HG03108 (cell line): Measurements from ENCODE around the gene PEPD.
"Not testable (repeated sequence)": the region's sequence is repeated elsewhere in the genome, so short reads cannot be mapped to it uniquely, and the experiment has no call there.

Source experiments
- ATAC-seq: cut with Tn5 transposase; IDR thresholded peaks from one replicate; pipeline ENCODE4 v1.9.1; 2021; ENCODE audit warnings: moderate library complexity; ENCODE audit not compliant: unreplicated experiment

PEPD gene

GRCh38 chr19:33499671-33500506 is 21.7 kb downstream of the PEPD start:
- ATAC-seq, result no peak

- no peak for ATAC-seq
Measured at GRCh38 chr19:33499248-33499647, 22.3 kb downstream of the PEPD start.

GRCh38 chr19:33498391-33499000 is 23.1 kb downstream of the PEPD start:
- no peak for ATAC-seq

GRCh38 chr19:33497778-33498175 is 23.8 kb downstream of the PEPD start:
- ATAC-seq, result no peak

- no peak for ATAC-seq
Measured at GRCh38 chr19:33497131-33497777, 24.3 kb downstream of the PEPD start.

- no peak for ATAC-seq
Measured at GRCh38 chr19:33496038-33496895, 25.3 kb downstream of the PEPD start.

GRCh38 chr19:33493401-33494275 is 28.0 kb downstream of the PEPD start:
- no peak for ATAC-seq

GRCh38 chr19:33492951-33493350 is 28.6 kb downstream of the PEPD start:
- ATAC-seq, result no peak

- ATAC-seq, result no peak
Measured at GRCh38 chr19:33492090-33492489, 29.5 kb downstream of the PEPD start.

GRCh38 chr19:33490596-33490995 is 31.0 kb downstream of the PEPD start:
- not testable (repeated sequence) for ATAC-seq

- no peak for ATAC-seq
Measured at GRCh38 chr19:33490041-33490451, 31.5 kb downstream of the PEPD start.

GRCh38 chr19:33488826-33489225 is 32.8 kb downstream of the PEPD start:
- no peak for ATAC-seq

GRCh38 chr19:33487901-33488800 is 33.4 kb downstream of the PEPD start:
- ATAC-seq, result no peak

- ATAC-seq, result no peak
Measured at GRCh38 chr19:33486936-33487811, 34.4 kb downstream of the PEPD start.

- no peak for ATAC-seq
Measured at GRCh38 chr19:33486407-33486806, 35.2 kb downstream of the PEPD start.

GRCh38 chr19:33484226-33484774 is 37.3 kb downstream of the PEPD start:
- ATAC-seq, result no peak

- no peak for ATAC-seq
Measured at GRCh38 chr19:33482476-33482875, 39.1 kb downstream of the PEPD start.

GRCh38 chr19:33481863-33482262 is 39.7 kb downstream of the PEPD start:
- ATAC-seq, result no peak
